ENCODE measurements around the gene MCOLN2. TPM values are rescaled to one million over a fixed set of nuclear protein-coding genes. Genes with fewer than 3 reads are reported as not detected.

Gene MCOLN2
- polyA plus RNA-seq, 1 of the 3 experiments (the other 2 are of a cell fraction): not detected

DNA sequence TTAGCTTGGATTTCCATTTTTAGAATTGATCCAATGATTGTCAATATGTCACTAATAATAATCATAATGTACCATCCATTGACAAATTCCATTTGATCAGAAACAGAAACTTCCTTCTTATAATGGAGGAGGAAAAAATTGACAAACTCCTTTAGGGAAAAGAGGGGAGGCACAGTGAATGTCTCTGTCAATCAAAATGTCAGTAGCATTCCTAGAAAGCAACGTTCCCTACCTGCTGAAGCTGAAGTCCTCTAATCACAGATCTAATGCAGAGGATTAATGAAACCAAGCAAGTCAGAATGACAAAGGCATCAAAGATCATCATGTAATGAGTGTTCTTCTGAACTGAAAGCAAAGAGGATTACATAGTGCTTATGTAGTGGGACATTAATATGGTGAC is 29.0 kb upstream of the MCOLN2 start:
- no peak for DNase-seq

More for the DNA sequence above, 29.0 kb upstream of the MCOLN2 start:
- H3K36me3 ChIP-seq (replicated peaks in 1 of 2; ENCODE audit: control insufficient read depth in 1 of 2, insufficient read depth in 2 of 2, low read length in 1 of 2): no peaks in the 10 kb centered on the region
- H2AFZ ChIP-seq (ENCODE audit: low read depth): no peak overlapping the region
- ChIA-PET POLR2A (no interaction called here), CTCF (interaction anchor here (2.3 to 2.6 kb wide), 2 partner anchors 81 to 82 kb away, joined by 11 to 27 read pairs; no protein-coding TSS in a partner anchor)
- H3K27me3 ChIP-seq (ENCODE audit: insufficient read depth): peaks cover 4% of the 10 kb centered on the region; the same call in 1 of the 2 replicates
- no peak overlapping the region for H3K27ac ChIP-seq (ENCODE audit: low read depth in 2 of 2, low read length in 1 of 2)
- no peaks in the 10 kb centered on the region for H3K9me3 ChIP-seq
- H3K4me2 ChIP-seq: no peak overlapping the region
- H4K20me1 ChIP-seq (ENCODE audit: insufficient read depth): no peaks in the 10 kb centered on the region
- no peaks in the 10 kb centered on the region for H3K4me1 ChIP-seq (ENCODE audit: control insufficient read depth in 1 of 2, insufficient read depth in 2 of 2, low read depth in 1 of 2, low read length in 1 of 2)
- WGBS (ENCODE audit: low lambda C conversion rate): 8% methylated on average over 1 of the region's 1 CpG
- H3K9me2 ChIP-seq: no peaks in the 10 kb centered on the region
- H3K4me3 ChIP-seq (ENCODE audit: low read depth in 2 of 2, low read length in 1 of 2): no peak overlapping the region
- no peak overlapping the region for H3K9ac ChIP-seq
- no peaks in the 10 kb centered on the region for H3K79me2 ChIP-seq (ENCODE audit: insufficient read depth)
- no peak for TF ChIP-seq GATA2 (CRISPR knock-in tag; IDR thresholded peaks at IDR 0.05)
- TF ChIP-seq, protein P1, sequence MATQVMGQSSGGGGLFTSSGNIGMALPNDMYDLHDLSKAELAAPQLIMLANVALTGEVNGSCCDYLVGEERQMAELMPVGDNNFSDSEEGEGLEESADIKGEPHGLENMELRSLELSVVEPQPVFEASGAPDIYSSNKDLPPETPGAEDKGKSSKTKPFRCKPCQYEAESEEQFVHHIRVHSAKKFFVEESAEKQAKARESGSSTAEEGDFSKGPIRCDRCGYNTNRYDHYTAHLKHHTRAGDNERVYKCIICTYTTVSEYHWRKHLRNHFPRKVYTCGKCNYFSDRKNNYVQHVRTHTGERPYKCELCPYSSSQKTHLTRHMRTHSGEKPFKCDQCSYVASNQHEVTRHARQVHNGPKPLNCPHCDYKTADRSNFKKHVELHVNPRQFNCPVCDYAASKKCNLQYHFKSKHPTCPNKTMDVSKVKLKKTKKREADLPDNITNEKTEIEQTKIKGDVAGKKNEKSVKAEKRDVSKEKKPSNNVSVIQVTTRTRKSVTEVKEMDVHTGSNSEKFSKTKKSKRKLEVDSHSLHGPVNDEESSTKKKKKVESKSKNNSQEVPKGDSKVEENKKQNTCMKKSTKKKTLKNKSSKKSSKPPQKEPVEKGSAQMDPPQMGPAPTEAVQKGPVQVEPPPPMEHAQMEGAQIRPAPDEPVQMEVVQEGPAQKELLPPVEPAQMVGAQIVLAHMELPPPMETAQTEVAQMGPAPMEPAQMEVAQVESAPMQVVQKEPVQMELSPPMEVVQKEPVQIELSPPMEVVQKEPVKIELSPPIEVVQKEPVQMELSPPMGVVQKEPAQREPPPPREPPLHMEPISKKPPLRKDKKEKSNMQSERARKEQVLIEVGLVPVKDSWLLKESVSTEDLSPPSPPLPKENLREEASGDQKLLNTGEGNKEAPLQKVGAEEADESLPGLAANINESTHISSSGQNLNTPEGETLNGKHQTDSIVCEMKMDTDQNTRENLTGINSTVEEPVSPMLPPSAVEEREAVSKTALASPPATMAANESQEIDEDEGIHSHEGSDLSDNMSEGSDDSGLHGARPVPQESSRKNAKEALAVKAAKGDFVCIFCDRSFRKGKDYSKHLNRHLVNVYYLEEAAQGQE (IDR thresholded peaks at IDR 0.05; ENCODE audit: low read depth, low read length): no peak
- no peak for TF ChIP-seq MEF2A (IDR thresholded peaks at IDR 0.05; ENCODE audit: borderline replicate concordance, low read depth)
- TF ChIP-seq, protein P2, sequence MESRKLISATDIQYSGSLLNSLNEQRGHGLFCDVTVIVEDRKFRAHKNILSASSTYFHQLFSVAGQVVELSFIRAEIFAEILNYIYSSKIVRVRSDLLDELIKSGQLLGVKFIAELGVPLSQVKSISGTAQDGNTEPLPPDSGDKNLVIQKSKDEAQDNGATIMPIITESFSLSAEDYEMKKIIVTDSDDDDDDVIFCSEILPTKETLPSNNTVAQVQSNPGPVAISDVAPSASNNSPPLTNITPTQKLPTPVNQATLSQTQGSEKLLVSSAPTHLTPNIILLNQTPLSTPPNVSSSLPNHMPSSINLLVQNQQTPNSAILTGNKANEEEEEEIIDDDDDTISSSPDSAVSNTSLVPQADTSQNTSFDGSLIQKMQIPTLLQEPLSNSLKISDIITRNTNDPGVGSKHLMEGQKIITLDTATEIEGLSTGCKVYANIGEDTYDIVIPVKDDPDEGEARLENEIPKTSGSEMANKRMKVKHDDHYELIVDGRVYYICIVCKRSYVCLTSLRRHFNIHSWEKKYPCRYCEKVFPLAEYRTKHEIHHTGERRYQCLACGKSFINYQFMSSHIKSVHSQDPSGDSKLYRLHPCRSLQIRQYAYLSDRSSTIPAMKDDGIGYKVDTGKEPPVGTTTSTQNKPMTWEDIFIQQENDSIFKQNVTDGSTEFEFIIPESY (IDR thresholded peaks at IDR 0.05; ENCODE audit: borderline replicate concordance, low read depth): no peak
- no peak for TF ChIP-seq MXI1 (IDR thresholded peaks at IDR 0.05; ENCODE audit: low read depth, low read length)
- TF ChIP-seq CHD2 (IDR thresholded peaks at IDR 0.05; ENCODE audit: low read length, partially characterized antibody): no peak
- no peak for TF ChIP-seq TCF12 (IDR thresholded peaks at IDR 0.05)
- no peak for TF ChIP-seq ELF1 (IDR thresholded peaks at IDR 0.05)
- no peak for TF ChIP-seq SMC3 (IDR thresholded peaks at IDR 0.05; ENCODE audit: low read depth, low read length)
- no peak for TF ChIP-seq NRF1 (IDR thresholded peaks at IDR 0.05; ENCODE audit: low read depth, low read length)
- no peak for TF ChIP-seq RAD21 (IDR thresholded peaks at IDR 0.05; ENCODE audit: low read length)
- no peak for TF ChIP-seq NFIC (IDR thresholded peaks at IDR 0.05; ENCODE audit: borderline replicate concordance)
- TF ChIP-seq RFX5 (IDR thresholded peaks at IDR 0.05; ENCODE audit: low read length): no peak
- no peak for TF ChIP-seq POLR2AphosphoS5 (IDR thresholded peaks at IDR 0.05; ENCODE audit: low read depth, low read length)
- TF ChIP-seq FOXJ3 (CRISPR knock-in tag; IDR thresholded peaks at IDR 0.05): no peak
- TF ChIP-seq GABPA (IDR thresholded peaks at IDR 0.05; ENCODE audit: low read depth): no peak
- TF ChIP-seq, protein P3, sequence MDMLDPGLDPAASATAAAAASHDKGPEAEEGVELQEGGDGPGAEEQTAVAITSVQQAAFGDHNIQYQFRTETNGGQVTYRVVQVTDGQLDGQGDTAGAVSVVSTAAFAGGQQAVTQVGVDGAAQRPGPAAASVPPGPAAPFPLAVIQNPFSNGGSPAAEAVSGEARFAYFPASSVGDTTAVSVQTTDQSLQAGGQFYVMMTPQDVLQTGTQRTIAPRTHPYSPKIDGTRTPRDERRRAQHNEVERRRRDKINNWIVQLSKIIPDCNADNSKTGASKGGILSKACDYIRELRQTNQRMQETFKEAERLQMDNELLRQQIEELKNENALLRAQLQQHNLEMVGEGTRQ (IDR thresholded peaks at IDR 0.05; ENCODE audit: borderline replicate concordance, low read depth, low read length): no peak
- TF ChIP-seq, protein P4, sequence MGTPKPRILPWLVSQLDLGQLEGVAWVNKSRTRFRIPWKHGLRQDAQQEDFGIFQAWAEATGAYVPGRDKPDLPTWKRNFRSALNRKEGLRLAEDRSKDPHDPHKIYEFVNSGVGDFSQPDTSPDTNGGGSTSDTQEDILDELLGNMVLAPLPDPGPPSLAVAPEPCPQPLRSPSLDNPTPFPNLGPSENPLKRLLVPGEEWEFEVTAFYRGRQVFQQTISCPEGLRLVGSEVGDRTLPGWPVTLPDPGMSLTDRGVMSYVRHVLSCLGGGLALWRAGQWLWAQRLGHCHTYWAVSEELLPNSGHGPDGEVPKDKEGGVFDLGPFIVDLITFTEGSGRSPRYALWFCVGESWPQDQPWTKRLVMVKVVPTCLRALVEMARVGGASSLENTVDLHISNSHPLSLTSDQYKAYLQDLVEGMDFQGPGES (IDR thresholded peaks at IDR 0.05; ENCODE audit: low read depth, low read length): no peak
- no peak for TF ChIP-seq EP300 (IDR thresholded peaks at IDR 0.05; ENCODE audit: borderline replicate concordance in 1 of 2, low read depth in 1 of 2, low read length in 1 of 2)
- no peaks in the 10 kb centered on the region for H3F3A ChIP-seq (replicated peaks; ENCODE audit: insufficient read depth)
